GM19452 (cell line): ENCODE measurements around the gene SNX30.
A peak's percentile ranks its signal among the peaks of the same experiment; 100 is the strongest.
"Not testable (repeated sequence)": the region's sequence is repeated elsewhere in the genome, so short reads cannot be mapped to it uniquely, and the experiment has no call there.

Source experiments
- ATAC-seq: cut with Tn5 transposase; IDR thresholded peaks from one replicate; pipeline ENCODE4 v1.9.1; 2021; ENCODE audit not compliant: unreplicated experiment

SNX30 gene, protein sequence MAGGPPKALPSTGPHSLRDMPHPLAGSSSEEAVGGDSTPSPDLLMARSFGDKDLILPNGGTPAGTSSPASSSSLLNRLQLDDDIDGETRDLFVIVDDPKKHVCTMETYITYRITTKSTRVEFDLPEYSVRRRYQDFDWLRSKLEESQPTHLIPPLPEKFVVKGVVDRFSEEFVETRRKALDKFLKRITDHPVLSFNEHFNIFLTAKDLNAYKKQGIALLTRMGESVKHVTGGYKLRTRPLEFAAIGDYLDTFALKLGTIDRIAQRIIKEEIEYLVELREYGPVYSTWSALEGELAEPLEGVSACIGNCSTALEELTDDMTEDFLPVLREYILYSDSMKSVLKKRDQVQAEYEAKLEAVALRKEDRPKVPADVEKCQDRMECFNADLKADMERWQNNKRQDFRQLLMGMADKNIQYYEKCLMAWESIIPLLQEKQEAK

DNA sequence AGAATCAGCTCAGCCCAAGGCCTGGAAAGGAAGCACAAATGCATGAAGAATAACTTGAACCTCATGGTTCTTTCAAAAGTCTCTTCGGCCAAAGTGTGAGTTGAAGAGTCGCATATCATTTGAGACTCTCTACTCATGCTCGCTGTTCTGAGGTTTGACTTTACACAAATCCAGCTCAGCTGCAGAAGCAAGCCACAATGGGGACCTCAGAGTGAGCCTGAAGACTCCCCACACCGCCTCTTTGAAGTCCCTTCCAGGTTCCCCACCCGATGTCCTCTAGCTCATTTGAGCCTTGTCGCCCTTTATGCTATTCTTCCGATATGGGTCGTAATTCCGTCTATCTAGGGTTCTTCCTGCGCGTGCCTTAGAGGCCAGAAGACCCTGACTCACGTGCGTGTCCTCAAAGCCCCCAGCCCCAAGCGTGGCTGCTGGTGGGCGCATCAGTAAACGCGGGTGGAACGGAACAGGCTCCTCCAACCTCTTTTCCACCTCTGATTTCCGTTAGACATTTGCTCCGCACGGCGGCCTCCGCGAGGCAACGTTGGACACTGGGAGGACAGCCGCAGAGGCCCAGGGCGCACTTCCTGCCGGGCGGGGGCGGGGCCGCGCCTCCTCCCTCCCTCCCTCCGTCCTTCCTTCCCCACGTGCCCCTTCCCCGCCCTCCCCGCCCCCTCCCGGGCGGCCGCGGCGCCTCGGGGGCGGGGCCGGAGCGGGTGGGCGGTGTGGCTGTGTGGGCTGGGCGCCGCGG is at the start of gene SNX30:
Gene SNX30 (plus strand): TSS at position 745 of the 748 bp plus-strand sequence. CDS start 242 bp downstream, outside the sequence.
- peak; percentile 71 for ATAC-seq

DNA sequence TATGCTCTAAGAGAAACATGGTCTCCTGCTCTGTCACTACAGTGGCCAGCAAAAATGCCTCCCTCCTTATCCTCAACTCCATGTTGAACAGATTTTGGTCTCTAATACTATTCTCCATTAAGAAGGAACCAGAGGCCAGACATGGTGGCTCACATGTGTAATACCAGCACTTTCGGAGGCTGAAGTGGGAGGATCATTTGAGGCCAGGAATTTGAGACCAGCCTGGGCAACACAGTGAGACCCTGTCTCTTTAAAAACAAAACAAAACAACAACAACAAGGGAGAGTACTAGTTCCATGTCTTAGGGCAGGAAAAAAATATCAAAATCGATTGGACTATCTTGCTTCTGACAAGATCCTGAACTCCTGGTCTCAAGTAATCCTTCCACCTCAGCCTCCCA is 47.3 kb upstream of the SNX30 start:
- no peak for ATAC-seq

DNA sequence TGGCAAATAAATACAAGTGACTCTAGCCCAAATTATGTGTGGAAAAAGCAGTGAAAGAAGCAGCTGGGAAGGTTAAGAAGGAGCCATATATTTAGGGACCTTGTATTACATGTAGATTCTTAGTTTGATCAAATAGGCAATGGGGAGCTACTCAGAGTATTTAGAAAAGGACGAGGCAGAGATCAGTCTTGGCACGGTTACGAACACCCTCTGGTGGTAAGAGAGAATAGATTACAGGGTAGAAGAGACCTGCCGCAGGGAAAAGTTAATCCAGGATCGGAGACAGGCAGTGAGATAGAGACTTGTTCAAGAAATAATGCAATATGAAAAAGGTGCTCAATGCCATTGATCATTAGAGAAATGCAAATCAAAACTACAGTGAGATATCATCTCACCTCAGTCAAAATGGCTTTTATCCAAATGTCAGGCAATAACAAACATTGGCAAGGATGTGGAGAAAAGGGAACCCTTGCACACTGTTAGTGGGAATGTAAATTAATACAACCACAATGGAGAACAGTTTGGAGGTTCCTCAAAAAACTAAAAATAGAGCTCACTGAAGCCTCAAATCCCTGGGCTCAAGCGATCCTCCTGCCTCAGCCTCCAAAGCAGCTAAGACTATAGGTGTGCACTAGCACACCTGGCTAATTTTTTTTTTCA is 44.7 kb upstream of the SNX30 start:
- ATAC-seq, result no peak

DNA sequence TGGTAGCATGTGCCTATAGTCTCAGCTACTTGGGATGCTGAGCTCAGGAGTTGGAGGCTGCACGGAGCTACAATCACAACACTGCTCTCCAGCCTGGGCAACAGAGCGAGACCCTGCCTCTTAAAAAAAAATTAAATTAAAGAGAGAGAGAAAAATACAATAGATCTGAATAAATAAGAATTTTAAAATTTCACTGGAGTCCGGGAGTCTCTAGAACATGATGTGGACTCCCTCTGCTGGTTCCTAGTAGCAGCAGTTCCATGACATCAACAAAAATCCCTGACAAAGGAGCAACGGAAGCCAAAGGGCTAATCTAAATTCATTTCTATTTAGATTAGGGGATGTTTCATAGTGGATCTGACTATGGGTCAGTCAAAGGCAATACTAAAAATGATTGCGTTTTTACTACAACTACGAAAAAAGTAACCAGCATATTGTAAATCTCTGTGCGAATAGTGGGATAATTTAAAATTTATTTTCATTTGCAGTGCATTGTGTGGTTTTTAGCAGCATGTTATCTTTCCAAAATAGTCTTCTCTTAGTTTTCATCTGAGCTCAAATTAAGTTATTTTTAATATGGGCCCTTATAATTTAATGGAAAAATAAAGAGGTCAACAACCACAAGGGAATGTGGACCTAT is 39.4 kb upstream of the SNX30 start:
- ATAC-seq, result no peak

DNA sequence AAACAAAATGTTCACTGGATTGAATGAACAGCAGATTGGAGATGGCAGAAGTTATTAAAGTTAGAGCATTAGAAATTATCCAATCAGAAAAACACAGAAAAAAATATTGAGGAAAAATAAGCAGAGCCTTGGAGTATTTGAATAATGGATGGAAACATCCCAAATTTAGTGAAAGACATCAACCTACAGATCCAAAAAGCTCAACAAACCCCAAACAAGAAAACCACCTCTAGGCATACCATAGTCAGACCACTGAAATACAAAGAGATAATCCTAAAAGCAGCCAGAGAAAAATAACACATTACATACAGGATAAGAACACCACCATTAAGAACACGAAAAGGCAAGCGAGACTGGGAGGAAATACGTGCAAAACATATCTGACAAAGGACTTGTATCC is 37.9 kb upstream of the SNX30 start:
- ATAC-seq, result no peak

DNA sequence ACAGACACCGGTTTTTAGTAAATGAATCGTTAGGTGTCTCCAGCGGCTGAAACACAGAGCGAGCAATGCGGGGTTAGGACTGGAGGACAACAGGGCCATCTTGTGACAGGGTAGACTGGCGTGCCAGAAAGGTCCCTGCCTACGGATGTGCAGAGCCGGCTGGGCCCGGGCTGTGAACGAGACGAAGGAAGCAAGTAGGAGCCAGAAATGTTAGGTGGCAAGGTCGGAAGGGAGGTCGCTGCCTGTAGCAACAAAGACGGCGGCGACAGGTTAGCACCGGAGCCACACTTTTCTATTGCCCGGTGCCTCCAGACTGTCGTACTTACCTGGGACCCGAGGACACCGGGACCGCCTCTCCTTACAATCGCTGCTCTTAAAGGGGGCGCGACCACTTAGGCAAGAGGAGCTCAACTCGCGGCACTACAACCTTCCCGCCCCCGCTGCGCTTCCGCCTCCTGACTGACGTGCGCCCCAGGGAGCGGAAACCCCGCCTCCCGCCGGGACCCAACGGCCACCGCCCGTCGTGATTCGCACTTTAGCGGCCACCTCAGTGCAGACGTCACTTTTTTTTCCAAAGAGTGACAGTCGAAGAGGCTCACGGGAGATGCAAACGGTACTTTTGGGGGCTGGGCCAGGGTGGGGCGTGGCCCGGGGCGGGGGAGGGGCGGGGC is 32.8 kb upstream of the SNX30 start, which contains the start of gene INIP:
Gene INIP (minus strand): TSS at position 457 of the 671 bp plus-strand sequence. CDS start 1,632 bp downstream, outside the sequence.
- peak; percentile 93 for ATAC-seq

DNA sequence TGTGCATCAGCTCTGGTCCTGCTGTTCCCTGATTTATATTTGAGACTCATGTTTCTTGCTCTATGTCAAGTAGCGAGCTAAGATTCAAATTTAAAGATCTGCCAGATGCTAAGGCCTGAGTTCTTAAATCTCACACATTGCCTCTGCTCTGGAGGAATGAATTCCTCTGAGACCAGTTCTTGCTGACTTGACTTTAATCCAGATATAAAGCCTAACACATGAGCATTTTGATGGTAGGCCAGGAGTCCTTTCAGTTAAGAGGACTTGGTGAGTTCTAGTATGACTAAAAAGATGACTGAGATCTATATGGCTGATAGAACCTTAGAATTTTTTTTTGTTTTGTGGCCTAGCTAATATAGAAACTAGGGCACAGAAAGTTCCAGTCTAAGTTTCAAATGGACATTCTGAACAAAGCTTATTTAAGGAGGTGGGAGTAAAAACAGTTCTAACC is 31.3 kb upstream of the SNX30 start:
- no peak for ATAC-seq

DNA sequence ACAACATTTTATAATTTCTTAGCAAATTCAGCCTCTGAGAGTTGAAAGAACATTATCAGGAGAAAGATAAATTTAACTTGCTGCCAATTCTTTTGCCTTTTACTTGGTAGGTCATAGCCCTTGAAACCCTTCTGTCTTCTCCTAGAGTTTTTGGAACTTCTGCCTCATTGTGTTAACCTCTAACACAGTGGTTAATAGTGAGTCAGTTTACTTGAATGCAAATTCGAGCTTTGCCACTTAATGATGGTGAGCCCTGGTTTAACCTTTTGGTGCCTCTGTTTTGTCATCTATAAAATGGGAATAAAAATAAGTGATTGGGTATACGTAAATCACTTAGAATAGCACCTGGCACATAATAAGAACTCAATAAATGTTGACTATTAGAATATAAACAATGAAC is 30.9 kb upstream of the SNX30 start:
- no peak for ATAC-seq

DNA sequence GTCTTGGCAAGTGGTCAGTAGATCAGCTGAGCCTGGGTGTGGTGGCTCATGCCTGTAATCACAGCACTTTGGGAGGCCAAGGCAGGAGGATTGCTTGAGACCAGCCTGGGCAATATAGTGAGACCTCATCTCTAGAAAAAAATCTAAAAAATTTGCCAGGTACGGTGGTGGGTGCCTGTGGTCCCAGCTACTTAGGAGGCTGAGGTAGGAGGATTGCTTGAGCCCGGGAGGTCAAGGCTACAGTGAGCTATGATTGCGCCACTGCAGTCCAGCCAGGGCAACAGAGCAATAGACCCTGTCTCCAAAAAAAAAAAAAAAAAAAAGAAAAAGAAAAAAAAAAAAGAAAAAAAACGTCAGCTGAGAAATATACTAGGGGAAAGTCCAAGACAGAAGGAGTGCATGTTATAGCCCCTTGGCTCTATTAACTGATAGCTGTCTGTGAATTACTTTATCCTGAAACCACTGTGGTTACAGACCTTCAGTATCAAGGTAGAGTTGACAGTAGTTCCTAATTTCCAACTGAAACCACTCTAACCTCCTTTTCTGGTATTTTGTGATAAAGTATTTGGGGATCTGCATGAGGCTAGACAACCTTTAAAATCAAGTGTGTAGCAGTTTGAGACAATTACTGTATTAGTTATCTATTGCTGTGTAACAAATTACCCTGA is 30.3 kb upstream of the SNX30 start:
- ATAC-seq, result no peak

DNA sequence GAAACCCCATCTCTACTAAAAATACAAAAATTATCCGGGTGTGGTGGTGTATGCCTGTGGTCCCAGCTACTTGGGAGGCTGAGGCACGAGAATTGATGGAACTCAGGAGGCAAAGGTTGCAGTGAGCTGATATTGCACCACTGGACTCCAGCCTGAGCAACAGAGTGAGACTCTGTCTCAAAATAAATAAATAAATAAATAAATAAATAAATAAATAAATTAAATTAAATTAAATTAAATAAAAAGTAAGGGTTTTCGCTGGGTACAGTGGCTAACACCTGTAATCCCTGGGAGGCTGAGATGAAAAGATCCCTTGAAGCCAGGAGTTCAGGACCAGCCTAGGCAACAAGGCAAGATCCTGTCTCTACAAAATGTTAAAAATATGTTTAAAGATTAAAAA is 27.8 kb upstream of the SNX30 start:
- not testable (repeated sequence) for ATAC-seq

DNA sequence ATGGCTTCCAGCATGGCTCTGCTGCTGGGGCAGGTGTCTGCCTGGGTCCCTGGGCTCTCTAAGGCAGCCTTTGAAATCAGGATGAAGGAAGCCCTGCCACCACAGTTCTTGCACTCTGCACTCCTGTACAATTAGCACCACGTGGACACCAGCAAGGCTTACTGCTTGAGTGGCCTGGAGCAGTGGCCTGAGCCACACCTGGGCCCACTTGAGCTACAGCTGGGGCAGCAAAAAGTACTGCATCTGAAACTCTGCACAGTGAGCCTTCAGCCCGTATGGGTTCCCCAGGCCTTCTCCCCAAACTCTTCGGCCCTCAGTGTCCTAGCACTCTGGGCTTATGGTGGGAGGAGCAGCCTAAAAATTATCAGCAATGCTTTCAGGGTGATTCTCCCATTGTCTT is 24.6 kb upstream of the SNX30 start:
- no peak for ATAC-seq

DNA sequence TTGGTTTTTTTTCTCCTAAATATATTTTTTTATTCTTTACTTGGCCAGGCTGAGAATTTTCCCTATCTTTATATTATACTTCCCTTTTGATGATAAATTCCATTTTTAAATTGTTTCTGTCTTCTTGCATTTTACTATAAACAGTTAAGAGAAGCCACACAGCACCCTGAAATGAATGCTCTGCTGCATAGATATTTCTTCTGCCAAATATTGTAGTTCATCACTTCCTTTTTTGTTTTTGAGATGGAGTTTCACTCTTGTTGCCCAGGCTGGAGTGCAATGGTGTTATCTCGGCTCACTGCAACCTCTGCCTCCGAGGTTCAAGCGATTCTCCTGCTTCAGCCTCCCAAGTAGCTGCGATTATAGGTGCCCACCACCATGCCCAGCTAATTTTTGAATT is 24.1 kb upstream of the SNX30 start:
- ATAC-seq, result no peak

DNA sequence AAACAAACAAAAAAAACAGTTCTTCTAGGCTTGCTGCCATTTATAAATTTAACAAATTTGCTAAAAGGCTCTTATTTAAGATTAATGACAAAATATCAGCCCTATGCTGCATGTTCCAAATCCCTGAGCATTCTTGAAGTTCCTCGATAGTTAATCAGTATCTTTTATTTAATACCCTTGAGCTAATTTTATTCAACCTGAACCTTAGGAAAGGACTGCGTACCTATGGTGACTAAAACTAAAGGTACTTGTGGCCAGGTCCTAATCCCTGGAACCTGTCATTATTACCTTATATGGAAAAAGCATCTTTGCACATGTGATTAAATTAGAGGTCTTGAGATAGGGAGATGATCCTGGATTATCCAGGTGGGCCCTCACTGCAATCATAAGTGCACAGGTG is 22.2 kb upstream of the SNX30 start:
- no peak for ATAC-seq

DNA sequence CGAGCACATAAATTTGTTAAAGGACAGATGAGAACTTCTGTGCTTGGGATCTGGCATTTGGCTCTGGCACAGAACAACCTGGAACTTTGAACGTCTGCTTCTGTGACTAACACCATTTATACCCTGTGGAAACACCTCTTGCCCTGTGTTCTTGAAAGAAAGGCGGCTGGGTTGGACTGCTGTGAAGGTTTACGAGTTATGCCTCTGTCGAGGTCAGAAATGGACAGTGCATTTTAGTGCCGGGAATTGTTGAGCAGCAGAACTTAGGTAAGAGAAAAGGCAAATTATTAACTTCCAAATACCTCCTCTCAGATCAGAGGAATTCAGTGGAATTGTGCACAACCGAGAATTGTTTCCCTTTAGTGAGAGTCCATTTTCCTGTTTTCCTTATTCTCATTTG is 18.6 kb upstream of the SNX30 start:
- no peak for ATAC-seq

DNA sequence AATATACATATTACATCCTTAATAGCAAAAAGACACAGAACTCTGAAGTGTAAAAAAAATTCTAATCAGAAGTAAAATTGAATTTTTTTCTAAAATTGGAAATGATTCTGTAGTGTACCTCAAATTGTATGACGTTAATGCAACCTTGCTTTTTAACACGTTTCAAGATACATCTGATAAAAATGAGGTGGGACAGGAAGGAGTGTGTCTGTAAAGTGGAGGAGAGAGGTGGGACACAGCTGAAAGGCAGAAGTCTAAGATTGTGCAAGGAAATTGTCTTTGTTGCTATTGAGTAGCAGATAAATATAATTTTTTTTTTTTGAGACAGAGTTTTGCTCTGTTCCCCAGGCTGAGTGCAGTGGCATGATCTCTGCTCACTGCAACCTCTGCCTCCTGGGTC is 15.7 kb upstream of the SNX30 start:
- ATAC-seq, result no peak

DNA sequence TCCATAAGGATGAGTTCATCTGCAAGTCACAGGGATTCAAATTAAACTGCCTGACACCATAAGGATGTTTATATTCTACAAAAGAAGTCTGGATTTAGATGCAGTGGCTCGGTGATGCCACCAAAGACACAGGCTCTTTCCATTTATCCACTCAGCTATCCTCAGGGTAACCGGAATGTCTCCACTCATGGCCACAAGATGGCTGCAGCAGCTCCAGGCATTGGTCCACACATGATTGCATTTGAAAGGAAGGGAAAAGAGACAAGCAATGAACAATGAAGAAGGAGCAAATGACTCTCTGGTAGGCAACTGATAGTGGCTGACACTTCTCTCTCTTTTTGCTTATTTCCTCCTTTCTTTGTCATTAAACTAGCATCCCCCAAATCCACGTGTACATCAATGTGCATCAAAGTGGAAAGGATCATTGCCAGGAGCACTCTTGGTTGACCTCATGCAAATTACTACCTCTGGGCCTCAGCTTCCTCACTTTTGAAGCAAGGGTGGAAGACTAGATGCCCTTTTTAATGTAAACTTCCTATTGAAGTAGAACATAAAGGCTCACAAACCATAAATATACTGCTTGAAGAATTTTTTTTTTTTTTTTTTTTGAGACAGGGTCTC is 7.2 kb upstream of the SNX30 start:
- ATAC-seq, result no peak

DNA sequence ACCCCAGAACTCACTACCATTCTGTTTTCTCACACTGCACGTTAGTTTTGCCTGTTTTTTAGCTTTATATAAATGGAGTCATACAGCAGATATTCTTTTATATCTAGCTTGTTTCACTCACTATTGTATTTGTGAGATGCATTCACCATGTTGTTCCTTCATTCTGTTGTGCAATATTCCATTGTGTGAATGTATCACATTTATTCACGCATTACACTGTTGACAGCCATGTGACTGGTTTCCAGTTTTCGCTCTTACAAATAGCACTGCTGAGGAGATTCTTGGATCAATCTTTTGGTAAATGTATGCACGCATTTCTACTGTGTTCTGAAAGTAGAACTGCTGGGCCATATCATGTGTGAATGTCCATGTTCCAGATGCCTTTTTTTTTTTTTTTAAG is 6.4 kb upstream of the SNX30 start:
- no peak for ATAC-seq

DNA sequence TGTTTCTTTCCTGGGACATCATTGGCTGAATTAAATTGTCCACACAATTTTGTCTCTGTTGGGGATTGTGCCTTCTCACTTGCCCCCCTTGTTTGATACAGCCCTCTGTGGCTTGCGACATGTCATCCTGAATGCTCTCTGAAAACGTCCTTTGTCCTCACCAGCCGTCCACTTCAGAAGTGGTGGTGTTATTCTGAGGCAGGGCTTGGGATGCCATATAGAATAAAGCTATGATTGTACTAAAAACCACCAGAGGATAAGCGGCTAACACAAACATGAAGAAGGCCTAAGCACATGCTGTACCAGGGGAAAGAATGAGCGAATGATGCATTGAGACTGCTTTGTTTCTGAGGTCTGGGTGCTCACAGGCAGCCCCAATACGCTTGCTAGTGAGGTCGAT is 3.5 kb upstream of the SNX30 start:
- no peak for ATAC-seq

DNA sequence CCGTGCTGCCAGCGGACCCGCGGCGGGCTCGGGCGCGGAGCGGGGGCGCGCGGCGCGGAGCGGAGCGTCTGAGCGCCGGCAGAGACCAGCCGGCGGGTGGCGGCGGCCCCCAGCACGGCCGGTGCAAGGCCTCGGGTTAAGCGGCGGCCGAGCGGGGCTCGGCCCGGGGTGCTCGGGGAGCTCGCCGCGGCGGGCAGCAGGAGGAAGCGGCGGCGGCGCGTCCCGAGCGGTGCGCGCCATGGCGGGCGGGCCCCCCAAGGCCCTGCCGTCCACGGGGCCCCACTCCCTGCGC is 150 bp downstream of the SNX30 start:
- no peak for ATAC-seq
